Measurements from ENCODE around the gene TLCD3A.
"Not testable (repeated sequence)": the region's sequence is repeated elsewhere in the genome, so short reads cannot be mapped to it uniquely, and the experiment has no call there.

DNA sequence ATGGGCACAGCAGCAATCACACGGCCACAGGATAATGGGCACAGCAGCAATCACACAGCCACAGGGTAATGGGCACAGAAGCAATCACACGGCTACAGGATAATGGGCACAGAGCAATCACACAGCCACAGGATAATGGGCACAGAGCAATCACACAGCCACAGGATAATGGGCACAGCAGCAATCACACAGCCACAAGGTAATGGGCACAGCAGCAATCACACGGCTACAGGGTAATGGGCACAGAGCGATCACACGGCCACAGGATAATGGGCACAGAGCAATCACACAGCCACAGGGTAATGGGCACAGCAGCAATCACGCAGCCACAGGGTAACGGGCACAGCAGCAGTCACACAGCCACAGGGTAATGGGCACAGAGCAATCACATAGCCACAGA, 17.0 kb downstream of the TLCD3A start:
- TF ChIP-seq, protein P1, sequence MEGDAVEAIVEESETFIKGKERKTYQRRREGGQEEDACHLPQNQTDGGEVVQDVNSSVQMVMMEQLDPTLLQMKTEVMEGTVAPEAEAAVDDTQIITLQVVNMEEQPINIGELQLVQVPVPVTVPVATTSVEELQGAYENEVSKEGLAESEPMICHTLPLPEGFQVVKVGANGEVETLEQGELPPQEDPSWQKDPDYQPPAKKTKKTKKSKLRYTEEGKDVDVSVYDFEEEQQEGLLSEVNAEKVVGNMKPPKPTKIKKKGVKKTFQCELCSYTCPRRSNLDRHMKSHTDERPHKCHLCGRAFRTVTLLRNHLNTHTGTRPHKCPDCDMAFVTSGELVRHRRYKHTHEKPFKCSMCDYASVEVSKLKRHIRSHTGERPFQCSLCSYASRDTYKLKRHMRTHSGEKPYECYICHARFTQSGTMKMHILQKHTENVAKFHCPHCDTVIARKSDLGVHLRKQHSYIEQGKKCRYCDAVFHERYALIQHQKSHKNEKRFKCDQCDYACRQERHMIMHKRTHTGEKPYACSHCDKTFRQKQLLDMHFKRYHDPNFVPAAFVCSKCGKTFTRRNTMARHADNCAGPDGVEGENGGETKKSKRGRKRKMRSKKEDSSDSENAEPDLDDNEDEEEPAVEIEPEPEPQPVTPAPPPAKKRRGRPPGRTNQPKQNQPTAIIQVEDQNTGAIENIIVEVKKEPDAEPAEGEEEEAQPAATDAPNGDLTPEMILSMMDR (conservative IDR thresholded peaks at IDR 0.05; ENCODE audit: low read length) = not testable (repeated sequence)
- TF ChIP-seq EZH2phosphoT487 (IDR thresholded peaks at IDR 0.05; ENCODE audit: borderline replicate concordance, low read depth, low read length) = not testable (repeated sequence)
